ENCODE results near the gene GGCT. TPM values are rescaled to one million over a fixed set of nuclear protein-coding genes. Genes with fewer than 3 reads are reported as not detected.
"Not testable (repeated sequence)": the region's sequence is repeated elsewhere in the genome, so short reads cannot be mapped to it uniquely, and the experiment has no call there.

Gene GGCT
- total RNA-seq, 1 experiment from 2014 or later: 69.3 TPM

DNA sequence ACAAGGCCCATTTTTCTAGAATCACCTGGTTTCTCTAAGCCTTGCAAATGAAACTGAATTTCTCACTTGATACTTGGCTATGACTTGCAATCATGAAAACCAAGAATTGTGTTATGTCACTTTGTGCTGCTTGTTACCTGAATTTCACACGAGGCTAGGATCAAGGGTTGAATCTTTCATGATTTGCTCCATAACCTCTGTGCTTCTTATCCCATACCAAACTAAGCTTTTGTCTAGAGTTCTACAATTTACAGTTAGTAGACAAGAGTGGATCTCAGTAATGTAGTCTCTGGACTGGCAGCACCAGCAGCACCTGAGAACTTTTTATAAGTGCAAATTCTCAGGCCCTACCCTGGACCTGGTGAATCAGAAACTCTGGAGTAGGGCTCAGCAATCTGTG lies 22.7 kb upstream of the GGCT start:
- not testable (repeated sequence) for H3K36me3 ChIP-seq (replicated peaks; ENCODE audit: control insufficient read depth, insufficient read depth, low read length); H3K4me3 ChIP-seq (ENCODE audit: insufficient read depth, low read depth, low read length); DNase-seq; H3K27me3 ChIP-seq (ENCODE audit: control insufficient read depth, insufficient read depth, low read length)

- Histone ChIP-seq H3K27me3 (ENCODE audit: control insufficient read depth, insufficient read depth, low read length) (no peaks in the 10 kb centered on the region), H3K4me3 (ENCODE audit: insufficient read depth, low read depth, low read length) (no peak overlapping the region), H3K36me3 (replicated peaks; ENCODE audit: control insufficient read depth, insufficient read depth, low read length) (no peaks in the 10 kb centered on the region)
- peak; percentile 37 for DNase-seq
These were observed 21.5 kb upstream of the GGCT start for GRCh38 chr7:30526163-30526562.

GRCh38 chr7:30525429-30525828 lies 20.8 kb upstream of the GGCT start:
- H3K4me3 ChIP-seq (ENCODE audit: insufficient read depth, low read depth, low read length): no peak overlapping the region
- DNase-seq: no peak
- H3K36me3 ChIP-seq (replicated peaks; ENCODE audit: control insufficient read depth, insufficient read depth, low read length): no peaks in the 10 kb centered on the region
- H3K27me3 ChIP-seq (ENCODE audit: control insufficient read depth, insufficient read depth, low read length): no peaks in the 10 kb centered on the region

GRCh38 chr7:30524545-30524944 lies 19.9 kb upstream of the GGCT start:
- Histone ChIP-seq H3K27me3 (ENCODE audit: control insufficient read depth, insufficient read depth, low read length) (no peaks in the 10 kb centered on the region), H3K4me3 (ENCODE audit: insufficient read depth, low read depth, low read length) (no peak overlapping the region), H3K36me3 (replicated peaks; ENCODE audit: control insufficient read depth, insufficient read depth, low read length) (no peaks in the 10 kb centered on the region)
- no peak for DNase-seq

DNA sequence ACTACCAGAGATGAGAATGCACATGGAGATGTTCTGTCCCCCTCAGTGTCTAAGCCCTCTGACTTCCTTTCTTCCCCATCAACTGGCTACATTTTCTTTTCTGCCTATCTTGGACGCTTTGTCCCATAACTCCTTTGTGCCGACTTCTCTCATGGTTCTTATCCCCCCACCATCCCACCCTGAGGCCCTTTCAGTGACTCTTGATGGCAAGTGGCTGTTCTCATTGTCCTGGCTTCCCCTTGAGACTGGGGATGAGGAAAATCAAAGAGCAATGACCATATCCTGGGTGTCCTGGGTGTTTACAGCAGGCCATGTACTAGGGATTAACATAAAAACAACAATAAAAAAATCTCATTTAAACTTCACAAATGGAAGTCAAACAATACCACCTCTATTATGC lies 18.8 kb upstream of the GGCT start:
- Histone ChIP-seq H3K4me3 (ENCODE audit: insufficient read depth, low read depth, low read length) (no peak overlapping the region), H3K27me3 (ENCODE audit: control insufficient read depth, insufficient read depth, low read length) (no peaks in the 10 kb centered on the region), H3K36me3 (replicated peaks; ENCODE audit: control insufficient read depth, insufficient read depth, low read length) (no peaks in the 10 kb centered on the region)
- no peak for DNase-seq

GRCh38 chr7:30522159-30522558 lies 17.5 kb upstream of the GGCT start:
- H3K36me3 ChIP-seq (replicated peaks; ENCODE audit: control insufficient read depth, insufficient read depth, low read length): no peaks in the 10 kb centered on the region
- no peak overlapping the region for H3K4me3 ChIP-seq (ENCODE audit: insufficient read depth, low read depth, low read length)
- no peaks in the 10 kb centered on the region for H3K27me3 ChIP-seq (ENCODE audit: control insufficient read depth, insufficient read depth, low read length)
- DNase-seq: no peak

- Histone ChIP-seq H3K36me3 (replicated peaks; ENCODE audit: control insufficient read depth, insufficient read depth, low read length) (no peaks in the 10 kb centered on the region), H3K27me3 (ENCODE audit: control insufficient read depth, insufficient read depth, low read length) (no peaks in the 10 kb centered on the region), H3K4me3 (ENCODE audit: insufficient read depth, low read depth, low read length) (no peak overlapping the region)
- DNase-seq: no peak
These were observed 16.9 kb upstream of the GGCT start for GRCh38 chr7:30521532-30521931.

DNA sequence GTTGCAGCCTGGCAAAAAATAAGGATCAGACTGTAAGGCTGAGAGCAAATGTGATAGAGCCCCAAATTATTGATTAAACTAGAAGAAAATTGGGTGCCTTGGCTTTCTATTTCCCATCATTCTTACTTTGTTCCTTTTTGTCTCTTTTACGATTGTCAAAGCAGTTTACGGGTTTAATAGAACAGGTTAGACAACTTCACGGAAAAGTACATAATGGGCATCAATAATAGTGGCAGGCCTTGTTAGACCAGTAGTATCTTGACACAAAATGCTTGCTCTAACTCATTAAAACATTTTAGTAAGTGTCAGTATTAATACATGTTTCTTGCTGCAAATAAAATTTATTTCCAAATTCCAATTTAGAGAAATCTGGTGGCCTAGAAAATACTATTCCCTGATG lies 14.5 kb upstream of the GGCT start:
- Histone ChIP-seq H3K36me3 (replicated peaks; ENCODE audit: control insufficient read depth, insufficient read depth, low read length) (no peaks in the 10 kb centered on the region), H3K27me3 (ENCODE audit: control insufficient read depth, insufficient read depth, low read length) (no peaks in the 10 kb centered on the region), H3K4me3 (ENCODE audit: insufficient read depth, low read depth, low read length) (no peak overlapping the region)
- DNase-seq: no peak

DNA sequence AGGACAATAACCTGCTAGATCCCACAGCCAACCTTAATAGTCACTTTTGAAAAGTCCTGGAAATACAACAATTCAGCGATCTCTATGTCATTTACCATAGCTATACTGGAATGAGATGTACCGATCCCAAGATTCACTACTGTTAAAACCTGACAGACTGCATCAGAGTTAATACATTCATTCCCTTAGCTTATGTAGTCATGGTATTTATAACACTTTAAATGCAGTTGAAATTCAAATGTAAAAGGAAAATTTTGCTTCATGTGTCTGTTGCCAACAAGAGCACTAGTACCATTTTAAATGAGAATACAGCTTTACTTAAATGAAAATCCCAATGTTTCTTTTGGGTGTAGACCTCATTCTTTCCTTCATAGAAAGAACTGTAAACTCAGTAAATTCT lies 11.1 kb upstream of the GGCT start:
- Histone ChIP-seq H3K4me3 (ENCODE audit: insufficient read depth, low read depth, low read length) (no peak overlapping the region), H3K36me3 (replicated peaks; ENCODE audit: control insufficient read depth, insufficient read depth, low read length) (no peaks in the 10 kb centered on the region), H3K27me3 (ENCODE audit: control insufficient read depth, insufficient read depth, low read length) (no peaks in the 10 kb centered on the region)
- DNase-seq: no peak

DNA sequence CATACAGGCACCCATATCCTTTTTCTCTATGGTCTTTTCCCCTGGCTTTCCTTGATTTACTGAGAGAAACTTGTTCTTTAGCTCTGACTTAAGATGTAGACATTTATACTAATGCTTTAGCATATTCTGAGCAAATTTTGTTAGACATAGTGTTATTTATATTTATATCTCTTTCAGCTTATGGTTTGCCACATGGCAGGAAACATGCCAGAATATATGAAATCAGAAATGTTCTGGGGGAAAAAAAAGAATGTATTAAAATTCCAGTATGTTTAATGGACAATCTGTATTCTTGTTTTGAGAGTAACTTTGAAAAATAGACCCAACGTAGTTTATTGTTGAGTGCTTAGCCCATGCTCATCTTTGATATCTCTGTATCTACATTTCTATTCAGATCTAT lies 10.1 kb upstream of the GGCT start:
- no peak for DNase-seq
- Histone ChIP-seq H3K4me3 (ENCODE audit: insufficient read depth, low read depth, low read length) (no peak overlapping the region), H3K36me3 (replicated peaks; ENCODE audit: control insufficient read depth, insufficient read depth, low read length) (no peaks in the 10 kb centered on the region), H3K27me3 (ENCODE audit: control insufficient read depth, insufficient read depth, low read length) (no peaks in the 10 kb centered on the region)

DNA sequence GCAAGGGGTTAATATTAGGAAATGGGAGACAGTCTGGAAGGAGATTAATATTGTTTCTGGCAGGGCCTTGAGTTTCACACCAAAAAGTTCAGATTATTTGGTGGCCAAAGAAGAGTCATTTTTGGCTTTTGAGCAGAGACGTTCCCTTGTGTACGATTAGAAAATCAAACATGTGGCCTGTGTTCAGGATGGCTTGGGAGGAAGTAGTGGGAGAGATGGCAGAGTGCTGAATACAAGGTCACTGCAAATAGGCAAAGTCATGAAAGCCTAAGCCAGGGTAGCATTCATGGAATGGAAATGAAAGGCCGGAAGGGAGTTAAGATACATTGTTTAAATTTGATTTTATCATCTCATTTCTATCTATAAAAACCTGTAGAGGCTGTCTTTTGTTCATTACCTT lies 9.5 kb upstream of the GGCT start:
- Histone ChIP-seq H3K4me3 (ENCODE audit: insufficient read depth, low read depth, low read length) (no peak overlapping the region), H3K36me3 (replicated peaks; ENCODE audit: control insufficient read depth, insufficient read depth, low read length) (no peaks in the 10 kb centered on the region), H3K27me3 (ENCODE audit: control insufficient read depth, insufficient read depth, low read length) (no peaks in the 10 kb centered on the region)
- DNase-seq: no peak

- no peak for DNase-seq
- Histone ChIP-seq H3K27me3 (ENCODE audit: control insufficient read depth, insufficient read depth, low read length) (no peaks in the 10 kb centered on the region), H3K4me3 (ENCODE audit: insufficient read depth, low read depth, low read length) (no peak overlapping the region), H3K36me3 (replicated peaks; ENCODE audit: control insufficient read depth, insufficient read depth, low read length) (no peaks in the 10 kb centered on the region)
These were observed 9.1 kb upstream of the GGCT start for GRCh38 chr7:30513762-30514161.

DNA sequence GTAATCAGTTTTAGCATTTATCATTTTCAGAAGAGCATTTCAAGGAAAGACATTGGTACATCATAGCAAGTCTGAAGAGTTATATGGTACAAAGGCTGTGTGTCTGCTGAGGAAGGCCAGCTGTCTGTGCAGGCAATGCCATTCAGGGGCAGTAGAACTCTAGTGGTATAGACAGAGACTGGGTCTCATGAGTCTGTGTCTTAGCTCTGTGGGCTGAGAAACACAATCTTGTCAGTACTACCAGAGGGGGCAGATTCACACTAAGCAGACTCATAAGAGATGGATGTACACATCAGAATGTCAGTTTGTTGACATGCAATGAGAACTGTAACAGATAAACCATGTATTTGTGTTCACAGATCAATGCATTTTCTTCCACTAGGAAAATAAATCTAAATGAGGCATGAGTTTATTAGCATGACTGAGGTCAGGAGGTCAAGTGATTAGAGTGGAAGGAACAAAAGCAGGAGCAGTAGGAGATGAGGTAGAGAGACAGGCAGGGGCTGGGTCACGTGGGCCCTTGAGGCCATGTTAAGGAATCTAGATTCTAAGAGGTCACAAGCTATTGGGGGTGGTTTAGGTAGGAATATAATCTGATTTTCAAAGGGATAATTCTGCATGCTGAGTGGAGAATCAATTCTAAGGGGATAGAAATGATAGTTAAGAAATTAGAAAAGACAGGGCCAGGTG lies 7.5 kb upstream of the GGCT start:
- Histone ChIP-seq H3K36me3 (replicated peaks; ENCODE audit: control insufficient read depth, insufficient read depth, low read length) (no peaks in the 10 kb centered on the region), H3K27me3 (ENCODE audit: control insufficient read depth, insufficient read depth, low read length) (no peaks in the 10 kb centered on the region), H3K4me3 (ENCODE audit: insufficient read depth, low read depth, low read length) (no peak overlapping the region)
- no peak for DNase-seq

DNA sequence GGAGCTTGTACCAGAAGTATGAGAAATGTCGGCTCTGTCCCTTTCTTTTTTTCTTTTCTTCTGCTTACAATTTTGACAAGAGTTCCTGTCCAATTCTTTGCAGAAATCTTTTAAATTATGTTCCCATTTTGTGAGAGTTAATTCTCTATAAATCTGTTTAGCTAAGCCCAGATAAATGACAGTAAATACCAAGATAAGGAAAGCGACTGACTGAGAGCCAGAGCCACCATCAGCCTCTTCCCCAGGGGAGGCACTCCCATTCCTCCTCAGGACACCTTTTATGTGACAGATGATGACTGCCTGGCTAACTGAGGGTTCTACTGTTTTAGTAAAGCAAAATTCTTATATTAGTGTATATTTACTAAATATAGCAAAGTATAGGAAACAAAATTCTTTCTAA lies 6.9 kb upstream of the GGCT start:
- H3K36me3 ChIP-seq (replicated peaks; ENCODE audit: control insufficient read depth, insufficient read depth, low read length): no peaks in the 10 kb centered on the region
- H3K4me3 ChIP-seq (ENCODE audit: insufficient read depth, low read depth, low read length): no peak overlapping the region
- H3K27me3 ChIP-seq (ENCODE audit: control insufficient read depth, insufficient read depth, low read length): no peaks in the 10 kb centered on the region
- no peak for DNase-seq

DNA sequence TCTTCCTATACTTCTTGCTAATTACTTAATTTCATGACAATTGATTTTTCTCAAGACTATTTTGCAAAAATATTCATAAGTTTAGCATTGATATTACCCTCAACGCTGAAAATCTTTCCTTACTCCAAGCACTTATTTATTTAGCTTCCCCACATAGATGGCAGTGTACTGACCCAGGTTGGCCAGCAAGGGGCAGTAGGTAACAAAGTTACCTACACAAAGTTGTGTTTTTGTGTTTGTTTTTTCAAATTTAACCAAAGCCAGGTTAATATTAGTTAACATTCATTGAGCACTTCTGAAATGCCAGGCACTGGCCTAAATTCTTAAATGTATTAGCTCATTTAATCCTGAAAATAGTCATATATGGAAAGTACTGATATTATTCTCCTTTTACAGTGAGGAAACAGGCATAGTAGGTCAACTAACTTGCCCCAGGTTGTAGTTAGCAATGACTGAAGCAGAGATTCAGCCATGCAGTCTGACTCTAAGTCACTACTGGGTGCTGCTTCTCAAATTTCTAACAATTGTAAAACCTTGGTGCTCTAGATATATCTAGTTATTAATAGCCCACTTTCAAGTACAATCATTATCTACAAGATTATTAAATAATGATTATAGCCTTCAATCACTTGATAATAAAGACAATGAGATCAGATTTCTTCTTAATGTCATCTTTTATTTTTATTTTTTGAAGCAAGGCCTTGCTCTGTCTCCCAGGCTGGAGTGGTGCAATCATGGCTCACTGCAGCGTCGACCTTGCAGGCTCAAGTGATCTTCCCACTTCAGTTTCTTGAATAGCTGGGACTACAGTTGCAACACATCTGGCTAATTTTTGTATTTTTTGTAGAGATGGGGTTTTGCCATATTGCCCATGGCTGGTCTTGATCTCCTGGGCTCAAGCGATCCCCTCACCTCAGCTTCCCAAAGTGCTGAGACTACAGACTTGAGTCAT lies 5.8 kb upstream of the GGCT start:
- Histone ChIP-seq H3K27me3 (ENCODE audit: control insufficient read depth, insufficient read depth, low read length) (no peaks in the 10 kb centered on the region), H3K36me3 (replicated peaks; ENCODE audit: control insufficient read depth, insufficient read depth, low read length) (no peaks in the 10 kb centered on the region), H3K4me3 (ENCODE audit: insufficient read depth, low read depth, low read length) (no peak overlapping the region)
- DNase-seq: peak; percentile 49
